GM08714 (cell line): ENCODE data around the gene FAM131A.

Experiments used
- H3K4me3 ChIP-seq: fragments of 200-500 bp; sonication (Bioruptor generic); 2 replicates; pipeline ENCODE4 v1.5.1; 2014; ENCODE audit warnings: mild to moderate bottlenecking, low read length, inconsistent platforms
- ZNF274 ChIP-seq: IDR thresholded peaks from 2 replicates; pipeline ENCODE4 v1.6.1; 2012; ENCODE audit warnings: mild to moderate bottlenecking, low read depth, low read length

The FAM131A gene

GRCh38 chr3:184378651-184379357, 41.4 kb downstream of the FAM131A start:
- TF ChIP-seq ZNF274, result no peak

GRCh38 chr3:184379358-184380184, 42.2 kb downstream of the FAM131A start, which contains the start of gene CHRD:
Gene CHRD, plus strand, starts transcription at chr3:184380054. Its CDS starts 265 bp downstream, at chr3:184380319.
- no peak within 1 kb of the TSS for H3K4me3 ChIP-seq
- no peak for TF ChIP-seq ZNF274

More at GRCh38 chr3:184378651-184379357, 41.4 kb downstream of the FAM131A start:
- H3K4me3 ChIP-seq, result no peak overlapping the region

- H3K4me3 ChIP-seq, result no peak overlapping the region
- no peak for TF ChIP-seq ZNF274
These were observed 42.8 kb downstream of the FAM131A start for GRCh38 chr3:184380185-184380626.

DNA sequence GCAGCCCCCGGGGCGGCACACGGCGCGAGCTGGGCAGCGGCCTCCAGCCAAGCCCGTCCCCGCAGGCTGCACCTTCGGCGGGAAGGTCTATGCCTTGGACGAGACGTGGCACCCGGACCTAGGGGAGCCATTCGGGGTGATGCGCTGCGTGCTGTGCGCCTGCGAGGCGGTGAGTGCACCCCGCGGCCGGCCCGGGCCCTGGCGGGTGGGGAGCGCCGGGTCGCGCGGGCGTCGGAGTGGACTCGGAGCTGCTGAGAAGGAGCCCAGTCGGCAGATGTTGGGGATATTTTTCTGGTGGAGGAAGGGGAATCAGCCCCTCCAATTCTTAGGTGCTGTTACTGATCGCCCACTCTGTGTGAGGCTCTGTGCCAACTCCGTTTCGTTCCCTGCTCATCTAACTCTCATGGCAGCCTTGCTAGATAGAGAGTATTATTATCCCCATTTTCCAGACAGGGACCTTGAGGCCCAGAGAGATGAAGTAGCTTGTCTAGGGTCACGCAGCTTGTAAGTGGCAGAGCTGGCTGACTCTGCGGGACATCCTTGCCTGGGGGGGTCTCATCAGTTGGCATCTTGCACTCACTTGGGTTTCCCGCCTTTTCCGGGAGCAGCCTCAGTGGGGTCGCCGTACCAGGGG, 43.3 kb downstream of the FAM131A start:
- TF ChIP-seq ZNF274, result no peak
- H3K4me3 ChIP-seq, result no peak overlapping the region

GRCh38 chr3:184381261-184382224, 44.1 kb downstream of the FAM131A start:
- H3K4me3 ChIP-seq, result no peak overlapping the region

DNA sequence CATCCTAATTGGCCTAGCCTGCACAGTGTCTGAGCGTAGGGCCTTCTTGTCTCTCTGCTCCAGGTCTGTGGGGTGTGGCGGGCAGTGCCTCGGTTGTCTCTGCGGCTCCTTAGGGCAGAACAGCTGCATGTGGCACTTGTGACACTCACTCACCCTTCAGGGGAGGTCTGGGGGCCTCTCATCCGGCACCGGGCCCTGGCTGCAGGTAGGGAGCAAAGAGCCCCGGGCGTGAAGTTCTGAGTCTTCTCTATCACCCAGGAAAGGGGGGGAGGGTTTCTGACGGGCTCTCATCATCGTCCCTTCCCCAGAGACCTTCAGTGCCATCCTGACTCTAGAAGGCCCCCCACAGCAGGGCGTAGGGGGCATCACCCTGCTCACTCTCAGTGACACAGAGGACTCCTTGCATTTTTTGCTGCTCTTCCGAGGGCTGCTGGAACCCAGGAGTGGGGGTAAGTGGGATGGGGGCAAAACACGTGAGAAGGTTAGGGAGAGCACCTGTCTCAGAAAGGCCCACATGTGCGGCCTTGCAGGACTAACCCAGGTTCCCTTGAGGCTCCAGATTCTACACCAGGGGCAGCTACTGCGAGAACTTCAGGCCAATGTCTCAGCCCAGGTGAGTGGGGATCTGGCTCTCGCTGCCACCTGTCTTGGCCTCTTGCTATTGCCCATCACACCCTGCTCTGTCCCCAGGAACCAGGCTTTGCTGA, 45.1 kb downstream of the FAM131A start:
- TF ChIP-seq ZNF274, result no peak
- no peak overlapping the region for H3K4me3 ChIP-seq

More at GRCh38 chr3:184381261-184382224, 44.1 kb downstream of the FAM131A start:
- no peak for TF ChIP-seq ZNF274

DNA sequence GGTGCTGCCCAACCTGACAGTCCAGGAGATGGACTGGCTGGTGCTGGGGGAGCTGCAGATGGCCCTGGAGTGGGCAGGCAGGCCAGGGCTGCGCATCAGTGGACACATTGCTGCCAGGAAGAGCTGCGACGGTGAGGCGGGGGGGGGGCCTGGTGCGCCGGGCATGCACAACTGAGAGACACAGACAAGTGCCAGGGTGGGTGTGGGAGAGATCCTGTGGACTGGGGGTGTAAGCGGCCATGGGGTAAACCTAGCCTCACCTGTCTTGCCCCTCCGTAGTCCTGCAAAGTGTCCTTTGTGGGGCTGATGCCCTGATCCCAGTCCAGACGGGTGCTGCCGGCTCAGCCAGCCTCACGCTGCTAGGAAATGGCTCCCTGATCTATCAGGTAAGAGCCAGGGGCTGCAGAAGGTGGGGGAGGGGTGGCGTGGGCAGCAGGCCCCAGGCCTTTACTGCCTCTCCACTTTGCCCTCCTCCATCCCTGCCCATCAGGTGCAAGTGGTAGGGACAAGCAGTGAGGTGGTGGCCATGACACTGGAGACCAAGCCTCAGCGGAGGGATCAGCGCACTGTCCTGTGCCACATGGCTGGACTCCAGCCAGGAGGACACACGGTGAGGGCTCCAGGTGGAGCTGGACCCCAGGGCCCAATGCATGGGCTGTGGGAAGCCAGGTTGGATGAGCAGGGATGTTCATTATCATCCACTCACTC, 45.8 kb downstream of the FAM131A start:
- no peak for TF ChIP-seq ZNF274

GRCh38 chr3:184384342-184384741, 46.9 kb downstream of the FAM131A start:
- no peak overlapping the region for H3K4me3 ChIP-seq
- TF ChIP-seq ZNF274, result no peak

More for the DNA sequence above, 45.8 kb downstream of the FAM131A start:
- H3K4me3 ChIP-seq, result no peak overlapping the region

GRCh38 chr3:184384856-184385422, 47.5 kb downstream of the FAM131A start:
- no peak overlapping the region for H3K4me3 ChIP-seq
- no peak for TF ChIP-seq ZNF274

DNA sequence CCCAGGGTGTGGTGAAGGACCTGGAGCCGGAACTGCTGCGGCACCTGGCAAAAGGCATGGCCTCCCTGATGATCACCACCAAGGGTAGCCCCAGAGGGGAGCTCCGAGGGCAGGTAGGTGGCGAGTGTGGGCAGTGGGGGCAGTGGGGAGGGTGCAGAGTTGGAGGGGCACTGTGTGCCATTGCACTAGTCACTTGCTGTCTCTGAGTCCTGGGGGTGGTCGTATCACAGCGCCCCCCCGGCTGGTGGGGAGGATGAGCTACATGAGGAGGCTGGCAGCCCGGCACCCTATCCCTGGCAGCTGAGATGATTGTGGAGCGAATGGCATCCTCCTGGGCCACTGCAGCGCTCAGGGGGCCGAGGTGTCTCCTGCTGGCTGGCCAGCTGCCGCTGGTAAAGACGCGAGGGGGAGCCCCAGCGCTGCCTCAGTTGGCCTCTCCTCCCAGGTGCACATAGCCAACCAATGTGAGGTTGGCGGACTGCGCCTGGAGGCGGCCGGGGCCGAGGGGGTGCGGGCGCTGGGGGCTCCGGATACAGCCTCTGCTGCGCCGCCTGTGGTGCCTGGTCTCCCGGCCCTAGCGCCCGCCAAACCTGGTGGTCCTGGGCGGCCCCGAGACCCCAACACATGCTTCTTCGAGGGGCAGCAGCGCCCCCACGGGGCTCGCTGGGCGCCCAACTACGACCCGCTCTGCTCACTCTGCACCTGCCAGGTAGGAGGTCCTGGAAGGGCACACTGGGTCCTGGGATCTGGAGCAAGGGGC, 48.8 kb downstream of the FAM131A start:
- no peak overlapping the region for H3K4me3 ChIP-seq
- no peak for TF ChIP-seq ZNF274

DNA sequence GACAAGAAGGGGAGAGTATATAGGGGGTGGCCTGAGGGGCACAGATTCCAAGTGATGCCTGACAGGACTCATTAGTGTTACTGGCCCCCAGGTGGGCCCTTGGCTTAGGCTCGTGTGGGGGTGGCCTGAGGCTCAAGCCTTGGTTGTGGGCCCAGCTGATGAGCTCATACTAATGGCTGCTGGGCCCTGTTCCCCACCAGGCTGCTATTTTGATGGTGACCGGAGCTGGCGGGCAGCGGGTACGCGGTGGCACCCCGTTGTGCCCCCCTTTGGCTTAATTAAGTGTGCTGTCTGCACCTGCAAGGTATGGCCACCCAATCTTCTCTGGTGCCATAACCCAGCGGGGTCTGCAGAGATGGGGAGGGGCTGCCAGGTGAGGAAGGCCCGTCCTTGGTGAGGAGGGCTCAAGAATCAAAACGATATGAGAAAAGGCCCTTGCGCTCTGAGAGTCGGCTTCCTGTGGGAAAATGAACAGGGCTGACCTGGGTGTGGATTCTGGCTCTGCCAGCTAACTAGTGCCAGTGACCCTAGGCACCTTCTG, 49.8 kb downstream of the FAM131A start:
- H3K4me3 ChIP-seq, result no peak overlapping the region
- TF ChIP-seq ZNF274, result no peak
